ENCODE measurements around the gene PCYT1A.
"Not testable (repeated sequence)": the region's sequence is repeated elsewhere in the genome, so short reads cannot be mapped to it uniquely, and the experiment has no call there.

The PCYT1A gene

DNA sequence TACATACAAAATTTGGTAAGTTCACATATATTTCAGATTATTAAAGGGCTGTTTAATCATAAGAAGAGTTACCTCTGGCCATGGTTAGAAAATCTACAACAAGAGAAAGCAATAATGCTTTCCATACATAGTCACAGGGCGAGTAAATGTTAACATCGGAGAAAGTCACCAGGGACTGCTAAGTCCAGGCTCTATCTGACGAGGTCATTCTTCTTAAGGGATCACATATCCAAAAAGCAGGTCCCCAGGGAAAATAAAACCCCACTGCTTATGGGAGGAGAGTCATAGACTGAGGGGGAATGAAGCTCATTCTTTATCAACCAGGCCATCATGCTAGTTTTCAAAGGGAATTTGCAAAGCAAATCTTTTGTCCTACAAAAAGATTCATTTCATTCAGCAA lies 3.1 kb downstream of the PCYT1A start:
- DNase-seq = peak; percentile 29

DNA sequence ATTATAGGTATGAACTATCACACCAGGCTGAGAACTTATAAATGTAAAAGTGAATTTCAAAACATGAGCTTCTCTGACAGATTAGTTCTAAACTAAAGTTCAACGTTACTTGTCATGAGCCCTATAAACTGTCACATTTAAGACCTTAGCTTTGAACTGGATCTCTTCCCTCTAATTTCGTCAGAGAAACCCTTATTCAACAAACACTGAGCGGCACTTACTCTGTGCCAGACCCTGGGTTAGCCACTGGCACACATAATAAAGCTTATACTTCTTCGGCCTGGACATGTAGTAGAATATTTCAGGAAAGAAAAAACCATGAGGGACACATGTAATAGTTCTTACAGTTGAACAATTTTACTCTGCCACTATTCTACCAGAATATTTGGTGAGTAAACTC lies 5.6 kb downstream of the PCYT1A start:
- DNase-seq = no peak

DNA sequence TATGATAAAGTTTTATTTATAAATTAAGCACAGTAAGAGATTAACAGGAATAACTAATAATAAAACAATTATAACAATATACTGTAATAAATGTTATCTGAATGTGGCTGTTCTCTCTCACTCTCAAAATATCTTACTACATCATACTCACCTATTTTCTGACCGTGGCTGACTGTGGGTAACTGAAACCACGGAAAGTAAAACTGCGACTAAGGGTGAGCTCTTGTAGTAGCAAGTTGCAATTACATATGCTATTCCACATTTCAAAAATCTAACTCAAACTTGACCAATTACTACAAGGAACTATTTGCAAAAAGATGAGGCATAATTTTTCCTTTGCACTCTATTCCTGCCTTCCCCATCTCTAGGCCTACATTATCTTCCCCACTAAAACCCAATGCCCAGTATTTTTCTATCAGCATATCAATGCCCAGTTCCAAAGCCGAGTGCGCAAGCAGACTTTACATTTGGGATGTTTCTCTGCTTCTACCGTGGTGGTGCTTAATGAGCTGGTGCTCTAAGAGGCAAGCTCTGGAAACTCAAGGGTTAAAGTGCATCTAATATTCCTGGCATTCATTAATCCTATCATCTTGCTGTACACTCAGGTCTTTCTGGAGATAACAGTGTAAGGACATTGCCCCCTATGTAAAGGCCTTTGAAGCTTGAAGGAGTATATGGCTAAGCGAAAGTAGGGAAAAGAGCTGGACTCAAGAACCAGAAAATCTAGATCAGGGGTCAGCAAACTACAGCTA lies 6.7 kb downstream of the PCYT1A start:
- no peak for DNase-seq

DNA sequence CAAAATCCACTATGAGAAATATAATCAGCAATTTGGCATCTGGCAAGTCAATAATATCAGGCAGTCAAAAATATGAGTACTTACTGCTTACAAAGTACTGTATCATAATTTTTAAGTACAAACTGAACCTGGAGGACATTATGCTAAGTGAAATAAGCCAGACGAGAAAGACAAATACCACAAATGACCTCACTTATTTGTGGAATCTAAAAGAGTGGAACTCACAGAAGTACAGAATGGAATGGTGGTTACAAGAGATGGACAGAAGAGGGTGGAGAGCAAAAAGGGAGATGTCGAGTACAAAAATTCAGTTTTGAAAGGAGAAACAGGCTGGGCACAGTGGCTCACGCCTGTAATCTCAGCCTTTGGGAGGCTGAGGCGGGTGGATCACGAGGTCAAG lies 12.4 kb downstream of the PCYT1A start:
- no peak for DNase-seq

DNA sequence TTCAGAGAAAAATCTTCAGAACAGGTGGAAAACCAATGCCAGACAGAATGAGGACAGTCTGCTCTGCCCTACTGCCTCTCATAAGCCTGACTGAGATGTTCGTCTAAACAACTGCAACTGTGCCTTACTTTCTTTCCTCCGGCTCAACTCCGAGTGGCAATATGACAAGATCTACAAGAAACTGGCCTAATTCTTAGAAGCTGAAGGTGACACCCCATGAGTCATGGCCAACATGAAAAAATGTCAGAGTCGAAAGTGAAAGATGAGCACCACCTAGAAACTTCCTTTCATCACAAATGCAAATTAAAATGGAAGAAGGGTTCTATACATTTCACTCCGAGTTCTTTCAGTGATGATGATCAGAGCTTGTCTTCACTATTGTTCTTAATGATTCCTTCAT lies 12.9 kb downstream of the PCYT1A start:
- DNase-seq = no peak

DNA sequence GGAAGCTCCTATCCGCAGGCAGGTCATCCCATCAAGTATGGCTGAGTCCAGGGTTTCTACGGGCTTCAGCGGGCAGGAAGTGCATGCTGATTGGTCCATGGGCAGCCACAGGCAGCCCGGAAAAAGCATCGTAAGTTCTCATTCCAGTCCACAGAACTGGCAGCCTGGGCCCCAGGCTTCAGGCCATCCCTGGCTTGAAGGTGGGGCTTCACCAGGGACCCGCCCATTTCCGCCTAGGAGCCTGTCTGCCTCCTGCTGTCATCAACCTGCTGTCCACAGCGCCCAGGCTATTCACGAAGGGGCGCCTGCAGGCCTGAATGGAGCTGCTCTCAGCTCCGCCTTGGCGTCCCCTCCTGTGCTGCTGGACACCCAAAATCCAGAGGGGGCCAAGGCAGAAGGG lies 13.9 kb downstream of the PCYT1A start:
- no peak for DNase-seq

DNA sequence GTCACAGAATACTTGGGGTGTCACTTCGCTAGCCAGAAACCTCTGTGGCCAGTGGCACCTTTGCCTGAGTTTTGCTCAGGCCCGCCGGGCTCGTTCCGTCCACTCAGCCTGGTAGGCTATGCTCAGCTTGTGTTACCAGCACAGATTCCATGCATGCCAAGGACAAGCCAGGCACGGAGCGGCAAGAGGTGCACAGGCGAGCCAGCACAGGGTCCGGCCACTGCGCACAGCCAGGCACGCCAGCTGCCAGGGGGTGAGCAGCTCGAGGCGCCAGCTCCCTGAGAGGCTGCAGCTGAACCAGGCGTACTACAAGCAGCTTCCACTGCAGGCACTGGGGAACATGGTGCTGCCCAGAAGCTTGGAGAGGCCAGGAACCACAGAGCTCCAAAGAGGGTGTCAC lies 14.7 kb downstream of the PCYT1A start:
- no peak for DNase-seq

DNA sequence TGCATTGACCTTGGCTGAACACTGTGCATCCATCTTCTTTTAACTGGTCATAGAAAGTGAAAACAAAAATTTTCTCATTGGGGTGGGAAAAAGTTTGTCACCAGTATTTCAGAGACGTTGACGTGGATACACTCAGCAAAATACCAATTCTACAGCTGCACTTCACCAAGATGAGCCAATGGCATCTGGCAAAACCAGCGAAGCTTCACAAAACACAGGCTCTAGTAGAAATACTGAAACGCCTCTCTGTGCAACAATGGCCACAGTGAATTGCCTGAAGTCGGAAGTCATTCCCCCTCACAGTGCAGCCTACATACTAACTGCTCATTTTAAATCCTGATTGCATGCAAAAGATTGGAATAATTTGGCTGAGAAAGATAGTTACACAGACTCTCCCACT lies 17.0 kb downstream of the PCYT1A start:
- DNase-seq = no peak

DNA sequence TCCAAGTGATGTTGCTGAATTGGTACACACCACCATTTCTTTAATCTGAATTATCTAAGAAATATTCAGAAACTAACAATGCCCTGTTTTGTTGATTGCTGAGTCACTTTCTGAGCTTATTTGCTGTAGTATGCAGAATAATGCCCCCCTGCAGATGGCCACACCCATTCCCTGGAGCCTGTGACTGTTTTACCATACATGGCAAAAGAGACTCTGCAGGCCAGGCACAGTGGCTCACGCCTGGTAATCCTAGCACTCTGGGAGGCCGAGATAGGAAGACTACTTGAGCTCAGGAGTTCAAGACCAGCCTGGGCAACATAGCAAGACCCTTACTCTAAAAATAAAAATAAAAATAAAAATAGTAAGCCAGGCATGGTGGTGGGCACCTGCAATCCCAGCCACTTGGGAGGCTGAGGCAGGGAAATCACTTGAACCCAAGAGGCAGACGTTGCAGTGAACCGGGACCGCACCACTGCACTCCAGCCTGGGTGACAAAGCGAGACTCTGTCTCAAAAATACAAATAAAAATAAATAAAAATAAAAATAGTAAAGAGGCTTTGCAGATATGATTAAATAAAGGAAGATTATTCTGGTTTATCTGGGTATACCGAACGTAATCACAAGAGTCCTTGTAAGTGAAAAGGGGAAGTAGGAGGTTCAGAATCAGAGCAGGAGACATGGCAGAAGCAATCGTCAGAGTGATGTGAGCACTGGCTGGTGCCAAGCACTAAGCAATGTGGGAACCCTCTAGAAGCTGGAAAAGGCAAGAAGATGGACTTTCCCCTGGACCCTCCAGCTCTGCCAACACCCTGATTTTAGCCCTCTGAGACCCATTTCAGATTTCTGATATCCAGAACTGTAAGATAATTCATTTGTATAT lies 19.0 kb downstream of the PCYT1A start:
- DNase-seq = peak; percentile 68

DNA sequence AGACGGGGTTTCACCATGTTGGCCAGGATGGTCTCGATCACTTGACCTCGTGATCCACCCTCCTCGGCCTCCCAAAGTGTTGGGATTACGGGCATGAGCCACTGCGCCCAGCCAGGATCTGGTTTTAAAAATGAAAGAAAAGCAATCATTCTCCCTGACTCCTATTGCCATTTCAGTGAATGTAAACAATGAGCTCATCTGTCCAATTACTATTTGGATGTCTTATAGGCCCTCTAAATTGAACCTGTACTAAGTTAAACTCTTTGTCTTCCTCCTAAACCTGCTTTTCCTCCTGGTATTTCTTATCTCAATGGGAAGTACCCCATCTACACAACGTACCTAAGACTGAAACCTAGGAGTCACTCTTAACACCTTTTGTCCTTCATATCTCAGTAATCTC lies 23.7 kb downstream of the PCYT1A start:
- no peak for DNase-seq

DNA sequence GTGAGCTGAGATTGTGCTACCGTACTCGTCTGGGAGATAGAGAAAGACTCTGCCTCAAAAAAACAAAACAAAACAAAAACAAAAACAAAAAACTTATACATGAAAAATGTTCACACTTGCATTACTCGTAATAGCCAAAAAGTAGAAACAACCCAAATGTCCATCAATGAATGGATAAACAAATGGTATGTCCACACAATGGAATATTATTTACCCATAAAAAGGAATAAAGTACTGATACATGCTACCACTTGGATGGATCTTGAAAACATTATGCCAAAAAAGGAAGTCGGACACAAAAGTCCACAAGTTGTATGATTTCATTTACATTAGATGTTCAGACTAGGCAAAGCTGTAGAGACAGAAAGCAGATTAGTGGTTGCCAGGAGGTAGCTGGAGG lies 26.7 kb downstream of the PCYT1A start:
- DNase-seq = no peak

DNA sequence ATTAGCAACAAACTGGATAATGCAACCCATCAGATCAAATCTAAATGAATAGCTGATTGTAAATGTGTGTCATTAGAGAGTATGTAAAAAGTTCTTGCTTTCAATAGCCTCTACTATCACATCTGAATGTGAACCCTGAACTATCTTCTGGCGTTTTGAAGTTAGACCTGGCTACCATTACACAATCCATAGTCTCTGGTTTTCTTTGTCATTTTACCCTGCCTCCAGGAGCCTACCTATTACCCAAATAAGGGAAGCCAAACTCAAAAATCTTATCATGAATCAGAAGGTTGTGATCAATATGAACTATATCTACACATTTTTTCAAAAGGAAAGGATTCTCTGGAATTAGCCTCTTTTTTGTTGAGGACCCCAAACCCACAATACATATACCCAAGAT lies 31.8 kb downstream of the PCYT1A start:
- no peak for DNase-seq

DNA sequence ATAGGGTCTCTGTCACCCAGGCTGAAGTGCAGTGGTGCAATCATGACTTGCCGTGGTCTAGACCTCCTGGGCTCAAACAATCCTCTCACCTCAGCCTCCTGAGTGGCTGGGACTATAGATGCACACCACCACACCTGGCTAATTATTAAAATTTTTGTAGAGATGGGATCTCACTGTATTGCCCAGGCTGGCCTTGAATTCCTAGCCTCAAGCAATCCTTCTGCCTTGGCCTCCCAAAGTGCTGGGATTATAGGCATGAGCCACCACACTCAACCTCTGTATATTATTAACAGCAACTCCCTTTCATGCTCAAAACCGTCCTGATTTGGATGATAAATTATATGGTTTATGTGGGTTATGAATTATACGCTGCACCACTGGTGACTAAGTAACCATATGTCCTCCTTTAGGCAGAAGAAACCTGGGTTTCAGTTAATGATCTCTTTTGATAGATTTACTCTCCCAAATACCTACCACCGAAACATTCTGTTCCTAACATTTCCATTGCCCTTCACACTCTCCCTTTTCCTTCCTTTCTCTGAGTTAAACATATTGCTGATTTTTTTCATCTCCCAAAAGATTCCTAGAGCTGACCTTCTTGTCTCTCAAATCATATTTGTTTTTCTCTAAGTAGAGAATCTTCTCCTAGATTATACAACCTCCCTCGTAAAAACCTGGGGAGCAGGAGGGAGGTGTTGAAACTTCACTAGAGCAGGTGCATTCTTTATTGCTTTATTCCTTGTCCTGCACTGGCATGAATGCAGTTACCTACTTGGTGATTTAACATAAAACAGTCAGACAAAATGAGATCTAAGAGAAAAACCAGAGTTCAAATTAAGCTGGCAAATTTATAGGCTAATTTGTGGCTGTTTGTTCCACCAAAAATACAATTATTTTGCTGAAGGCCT lies 32.9 kb downstream of the PCYT1A start:
- DNase-seq = no peak

DNA sequence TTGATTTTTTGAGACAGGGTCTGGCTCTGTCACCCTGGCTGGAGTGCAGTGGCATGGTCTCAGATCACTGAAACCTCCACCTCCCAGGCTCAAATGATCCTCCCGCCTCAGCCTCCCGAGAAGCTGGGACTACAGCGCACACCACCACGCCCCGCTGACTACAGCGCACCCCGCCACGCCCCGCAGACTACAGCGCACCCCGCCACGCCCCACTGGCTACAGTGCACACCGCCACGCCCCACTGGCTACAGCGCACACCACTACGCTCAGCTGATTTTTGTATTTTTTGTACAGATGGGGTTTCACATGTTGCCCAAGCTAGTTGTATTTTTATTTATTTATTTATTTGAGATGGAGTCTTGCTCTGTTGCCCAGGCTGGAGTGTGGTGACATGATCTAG lies 35.6 kb downstream of the PCYT1A start:
- DNase-seq = no peak

DNA sequence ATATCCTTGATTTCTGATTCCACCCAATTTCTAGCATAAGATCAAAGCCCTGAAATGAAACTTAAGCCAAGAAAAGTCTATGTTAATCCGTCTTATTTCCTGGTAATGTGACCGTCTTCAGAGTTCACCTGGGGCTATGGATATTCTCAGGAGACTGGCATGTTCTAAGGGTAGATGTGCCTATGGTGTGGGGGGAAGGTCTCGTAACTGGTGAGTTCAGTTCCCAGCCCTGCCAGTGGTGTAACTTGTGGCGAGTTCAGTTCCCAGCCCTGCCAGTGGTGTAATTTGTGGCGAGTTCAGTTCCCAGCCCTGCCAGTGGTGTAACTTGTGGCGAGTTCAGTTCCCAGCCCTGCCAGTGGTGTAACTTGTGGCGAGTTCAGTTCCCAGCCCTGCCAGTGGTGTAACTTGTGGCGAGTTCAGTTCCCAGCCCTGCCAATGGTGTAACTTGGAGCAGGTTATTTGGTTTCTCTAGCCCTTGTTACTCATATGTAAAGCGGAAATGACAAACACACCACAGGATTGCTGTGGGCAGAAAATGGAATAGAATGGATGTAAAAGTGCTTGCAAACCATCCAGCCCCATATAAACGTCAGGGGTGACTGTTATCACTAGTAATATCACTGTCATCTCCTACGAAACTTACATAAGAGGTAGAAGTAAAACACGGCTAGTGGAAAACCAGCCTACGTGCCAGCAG lies 40.8 kb downstream of the PCYT1A start:
- no peak for DNase-seq

DNA sequence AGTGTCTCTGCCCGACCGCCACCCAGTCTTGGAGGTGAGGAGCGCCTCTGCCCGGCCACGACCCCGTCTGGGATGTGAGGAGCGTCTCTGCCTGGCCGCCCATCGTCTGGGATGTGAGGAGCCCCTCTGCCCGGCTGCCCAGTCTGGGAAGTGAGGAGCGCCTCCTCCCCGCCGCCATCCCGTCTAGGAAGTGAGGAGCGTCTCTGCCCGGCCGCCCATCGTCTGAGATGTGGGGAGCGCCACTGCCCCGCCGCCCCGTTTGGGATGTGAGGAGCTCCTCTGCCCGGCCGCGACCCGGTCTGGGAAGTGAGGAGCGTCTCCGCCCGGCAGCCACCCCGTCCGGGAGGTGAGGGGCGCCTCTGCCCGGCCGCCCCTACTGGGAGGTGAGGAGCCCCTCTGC lies 43.4 kb downstream of the PCYT1A start:
- not testable (repeated sequence) for DNase-seq

DNA sequence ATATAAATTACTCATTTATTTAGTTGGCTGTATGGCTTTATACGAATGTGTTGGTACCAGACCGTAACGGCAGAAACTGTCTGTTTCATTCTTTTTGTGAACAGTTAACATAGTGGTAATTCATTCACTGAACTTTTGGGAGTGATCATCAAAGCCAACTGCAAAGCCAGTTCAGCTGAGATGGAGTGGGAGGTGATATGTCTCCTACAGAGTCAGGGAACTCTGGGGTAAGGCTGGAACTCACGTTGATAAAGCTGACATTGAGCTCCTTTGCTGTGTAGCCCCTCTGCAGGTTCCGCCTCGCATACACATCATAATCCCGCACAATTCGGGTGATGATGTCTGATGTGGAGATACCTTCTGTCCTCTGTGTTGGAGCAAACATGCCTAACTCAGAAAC lies 45.8 kb downstream of the PCYT1A start:
- no peak for DNase-seq

DNA sequence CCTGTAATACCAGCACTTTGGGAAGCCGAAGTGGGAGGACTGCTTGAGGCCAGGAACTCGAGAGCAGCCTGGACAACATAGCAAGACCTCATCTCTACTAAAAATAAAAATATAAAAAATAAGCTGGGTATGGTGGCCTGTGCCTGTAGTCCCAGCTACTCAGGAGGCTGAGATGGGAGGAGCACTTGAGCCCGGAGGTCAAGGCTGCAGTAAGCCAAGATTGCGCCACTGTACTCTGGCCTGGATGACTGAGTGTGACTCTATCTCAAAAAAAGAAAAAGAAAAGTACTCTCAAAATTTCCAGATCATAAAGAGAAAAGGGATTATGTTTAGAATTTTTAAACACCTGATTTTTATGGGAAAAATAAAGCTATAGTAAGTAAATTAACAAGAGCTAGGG lies 47.1 kb downstream of the PCYT1A start:
- no peak for DNase-seq

DNA sequence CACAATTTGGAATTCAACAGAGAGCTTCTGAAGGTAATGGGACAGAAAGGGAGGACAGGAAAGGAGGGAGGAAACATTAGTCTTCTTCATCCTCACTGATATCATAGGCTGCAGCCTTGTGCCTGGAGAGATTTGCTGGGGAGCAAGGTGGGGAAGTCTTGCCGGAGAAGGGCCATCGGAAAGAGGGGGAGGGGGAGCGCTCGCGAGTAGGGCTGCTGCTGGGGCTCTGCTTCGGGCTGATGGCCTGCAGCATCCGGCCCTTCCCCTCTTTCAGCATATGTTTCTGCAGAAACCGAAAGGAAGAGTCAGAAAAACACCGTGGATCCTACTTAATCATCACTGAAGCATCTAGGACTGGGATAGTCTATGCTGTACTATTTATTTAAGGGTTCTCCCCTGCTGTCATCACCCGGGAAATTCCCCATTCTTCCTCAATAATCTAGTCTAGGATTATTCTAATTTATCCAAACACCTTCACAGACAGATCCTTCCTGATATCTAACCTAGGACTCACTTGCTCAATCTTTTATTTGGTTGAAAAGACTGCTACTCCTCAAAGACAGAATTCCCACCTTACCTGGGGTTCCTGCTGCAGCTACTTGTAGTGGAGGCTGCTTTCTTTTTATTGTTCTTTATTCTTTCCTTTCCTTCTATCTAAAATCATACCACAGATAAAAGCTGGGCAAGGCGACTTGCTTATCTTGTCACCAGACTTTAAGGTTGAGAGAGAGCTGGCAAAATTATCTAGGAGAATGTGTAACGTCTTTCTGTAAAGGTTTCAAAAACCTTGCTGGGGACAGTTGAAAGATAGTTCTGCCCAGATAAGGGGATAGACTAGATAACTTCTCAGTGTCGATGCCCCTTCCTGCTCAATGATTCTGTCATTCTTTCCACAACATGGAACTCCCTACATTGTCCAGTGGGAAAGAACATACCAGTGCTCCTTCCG lies 48.6 kb downstream of the PCYT1A start:
- DNase-seq = no peak

DNA sequence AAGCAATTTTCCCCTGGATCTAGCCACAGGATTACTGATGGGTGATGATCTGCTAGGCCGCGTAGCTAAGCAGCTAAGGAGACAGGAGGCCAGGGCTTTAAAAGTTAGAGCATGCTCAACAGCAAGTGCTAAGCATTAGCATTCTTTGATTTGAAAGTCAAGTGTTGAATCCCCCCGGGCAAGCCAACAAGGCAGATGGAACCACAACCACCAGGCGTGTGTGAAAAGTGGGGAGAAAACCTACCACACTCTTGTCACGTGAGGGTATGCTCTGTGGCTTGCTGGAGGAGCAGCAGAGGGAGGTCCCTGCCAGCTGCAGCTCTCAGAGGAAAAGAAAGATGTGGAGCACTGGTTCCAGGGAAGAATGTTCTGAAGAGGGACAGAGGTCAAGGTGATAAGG lies 50.3 kb downstream of the PCYT1A start:
- DNase-seq = no peak

DNA sequence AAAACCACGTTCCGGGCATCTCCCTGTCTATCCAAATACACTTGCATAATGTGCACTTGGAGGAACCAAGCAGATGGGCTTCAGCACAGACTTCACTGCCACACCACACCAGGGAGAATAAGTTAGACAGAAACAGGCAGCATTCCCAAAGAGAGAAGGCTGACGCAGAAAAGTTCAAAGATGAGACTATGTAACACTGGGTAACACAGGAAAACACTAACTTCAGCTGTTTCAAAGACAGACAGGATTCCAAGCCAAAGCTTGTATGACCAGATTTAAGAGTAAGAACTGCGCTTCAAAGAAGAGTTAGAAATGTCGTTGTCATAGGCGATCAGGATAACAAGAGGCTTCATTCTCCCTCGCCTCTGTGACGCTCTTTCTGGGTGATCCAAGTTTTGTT lies 51.3 kb downstream of the PCYT1A start:
- no peak for DNase-seq

All from NCI-H69 (cell line).